Spleen (tissue), 11 donors: ENCODE measurements around the gene SEC14L2. TPM values are rescaled to one million over a fixed set of nuclear protein-coding genes. Genes with fewer than 3 reads are reported as not detected.

Experiments used
- DNase-seq: peaks from one replicate; pipeline ENCODE4 v3.0.0-alpha.2; 2020
- H3K27ac ChIP-seq, 8 donors: fragments of 200-600 bp; sonication (generic) in 7 of 8; 1 replicate in 4 of 8; 2 replicates in 4 of 8; pipeline versions ENCODE4 v1.5.0 to v1.8.0; 2016 to 2021; ENCODE audit warnings: inconsistent platforms in 4 of 8, mild to moderate bottlenecking in 4 of 8, moderate library complexity in 1 of 8
- H3K27me3 ChIP-seq, 7 donors: fragments of 200-600 bp; sonication (generic) in 6 of 7; replicated peaks in 1 of 7; 1 replicate in 4 of 7; 2 replicates in 3 of 7; pipeline versions ENCODE4 v1.5.0 to v1.8.0; 2016 to 2021; ENCODE audit warnings: inconsistent platforms in 3 of 7, mild to moderate bottlenecking in 1 of 7
- H3K36me3 ChIP-seq, 6 donors: fragments of 200-600 bp; sonication (generic) in 5 of 6; 1 replicate in 4 of 6; 2 replicates in 2 of 6; pipeline versions ENCODE4 v1.5.0 to v1.8.0; 2016 to 2021; ENCODE audit warnings: inconsistent platforms in 2 of 6
- H3K4me1 ChIP-seq, 6 donors: fragments of 200-600 bp; sonication (generic) in 5 of 6; 1 replicate in 3 of 6; 2 replicates in 3 of 6; pipeline versions ENCODE4 v1.5.0 to v1.8.0; 2016 to 2021; ENCODE audit warnings: inconsistent platforms in 3 of 6
- H3K4me3 ChIP-seq, 8 donors: fragments of 200-600 bp; sonication (generic) in 7 of 8; 1 replicate in 4 of 8; 2 replicates in 4 of 8; pipeline versions ENCODE4 v1.5.0 to v1.8.0; 2016 to 2021; ENCODE audit warnings: inconsistent platforms in 4 of 8, mild to moderate bottlenecking in 4 of 8, moderate library complexity in 2 of 8
- H3K9me3 ChIP-seq, 8 donors: fragments of 200-600 bp; sonication (generic) in 7 of 8; 1 replicate in 4 of 8; 2 replicates in 4 of 8; pipeline versions ENCODE4 v1.5.0 to v1.8.0; 2016 to 2021; ENCODE audit warnings: inconsistent platforms in 4 of 8
- CTCF ChIP-seq, 11 experiments: fragments of 200-600 bp in 7 of 11; fragments of 450-650 bp in 4 of 11; sonication (generic) in 4 of 11; IDR thresholded peaks in 8 of 11; conservative IDR thresholded peaks in 3 of 11; 1 replicate in 7 of 11; 2 replicates in 4 of 11; pipeline versions ENCODE4 v1.4.0 to v1.8.0; 2016 to 2021; ENCODE audit warnings: antibody characterized with exemption in 11 of 11, inconsistent platforms in 4 of 11, mild to moderate bottlenecking in 1 of 11
- POLR2A ChIP-seq, 3 donors: fragments of 450-650 bp; IDR thresholded peaks; one replicate each; pipeline ENCODE4 v1.5.1; 2017; ENCODE audit warnings: antibody characterized with exemption in 3 of 3, mild to moderate bottlenecking in 1 of 3
- POLR2AphosphoS5 ChIP-seq, 3 donors: sonication (generic); formaldehyde crosslinking; IDR thresholded peaks; one replicate each; pipeline ENCODE4 v1.5.1; 2017; ENCODE audit warnings: antibody characterized with exemption in 3 of 3
- WGBS, 5 donors: extraction: QIAGEN DNeasy Blood & Tissue Kit in 3 of 5; methylation state at CpG; one replicate each; pipeline versions ENCODE4 v1.1.5 to v1.1.7; 2013 to 2018; 5-methylcytosine and 5-hydroxymethylcytosine counted together
- intact Hi-C: fragments of 100-400 bp; cut with DNase I; formaldehyde crosslinking; loops from one replicate; pipeline ENCODE4 v1.15.0; 2023; ENCODE audit warnings: low total_unique reads
- polyA plus RNA-seq, 3 donors: library from polyadenylated mRNA; stranded (reverse); fragments of 200-250 nt; gene quantifications; one replicate each; pipeline ENCODE4 v1.2.1, GENCODE V29; 2013
- total RNA-seq, 7 donors: library from RNA; depleted of rRNA in 3 of 7; stranded (reverse); fragments of >200 nt in 3 of 7; fragmentation: NEBNext Ultra II Directional in 4 of 7; extraction: Animal tissue kit (Norgen Biotek cat#: 25700) in 4 of 7; gene quantifications; one replicate each; pipeline versions ENCODE4 v1.1.0 to v1.2.1, GENCODE V29; 2016 to 2021
- donor health status: healthy with polysubstance abuse.
- donor health status: DM: no; HTN: no; CAD: no; lungs with moderate emphysema.
- donor health status: DM: no; HTN: no; CAD: no.
- donor health status: Bipolar disorder and iron deficiency.
- donor health status: healthy.
- donor health status: DM: no; HTN: no; CAD: no.
- donor health status: DM: yes; HTN: yes; CAD: no.

SEC14L2 gene
- total and polyA plus RNA-seq, 10 donors: 0.52 to 6.1 (median 1.7) TPM

- no peak overlapping the region for H3K27ac ChIP-seq
- DNase-seq: no peak
- H3K27me3 ChIP-seq: peaks cover 0 to 8% (median 0%) of the 10 kb centered on the region in 7 donors
- peaks cover 0 to 17% (median 0%) of the 10 kb centered on the region in 6 donors for H3K36me3 ChIP-seq
- H3K4me3 ChIP-seq: no peak overlapping the region
- H3K4me1 ChIP-seq: no peaks in the 10 kb centered on the region
- intact Hi-C loops: no loop called here
- H3K9me3 ChIP-seq: no peaks in the 10 kb centered on the region
- no peak for TF ChIP-seq POLR2AphosphoS5 (IDR thresholded peaks at IDR 0.05)
- no peak for TF ChIP-seq POLR2A (IDR thresholded peaks at IDR 0.05)
- TF ChIP-seq CTCF (IDR thresholded peaks at IDR 0.05 in 8 of 11, conservative IDR thresholded peaks at IDR 0.05 in 3 of 11): no peak
- 77 to 93% (median 86%) methylated on average over 6 of the region's 6 CpGs for WGBS, 5 donors
Observed at GRCh38 chr22:30404307-30404706, 7.5 kb downstream of the SEC14L2 start.

- no peak for DNase-seq
- WGBS, 5 donors: 53 to 82% (median 65%) methylated on average over 4 of the region's 4 CpGs
- H3K36me3 ChIP-seq: peaks cover 0 to 31% (median 0%) of the 10 kb centered on the region in 6 donors
- TF ChIP-seq CTCF (IDR thresholded peaks at IDR 0.05 in 8 of 11, conservative IDR thresholded peaks at IDR 0.05 in 3 of 11): no peak
- no peak for TF ChIP-seq POLR2A (IDR thresholded peaks at IDR 0.05)
- no peak for TF ChIP-seq POLR2AphosphoS5 (IDR thresholded peaks at IDR 0.05)
- intact Hi-C loops: no loop called here
- no peaks in the 10 kb centered on the region for H3K27me3 ChIP-seq
- no peak overlapping the region for H3K27ac ChIP-seq
- H3K4me1 ChIP-seq: no peaks in the 10 kb centered on the region
- H3K4me3 ChIP-seq: no peak overlapping the region
- H3K9me3 ChIP-seq: no peaks in the 10 kb centered on the region
Observed at GRCh38 chr22:30405731-30406130, 8.9 kb downstream of the SEC14L2 start.

- WGBS, 5 donors: 79 to 98% (median 89%) methylated on average over 6 of the region's 6 CpGs
- DNase-seq: no peak
- intact Hi-C loops: no loop called here
- Histone ChIP-seq H3K27ac (no peak overlapping the region), H3K27me3 (no peaks in the 10 kb centered on the region), H3K4me3 (no peak overlapping the region), H3K4me1 (no peaks in the 10 kb centered on the region), H3K36me3 (peaks cover 0 to 34% (median 0%) of the 10 kb centered on the region in 6 donors), H3K9me3 (no peaks in the 10 kb centered on the region)
- TF ChIP-seq POLR2A (IDR thresholded peaks at IDR 0.05): no peak
- no peak for TF ChIP-seq POLR2AphosphoS5 (IDR thresholded peaks at IDR 0.05)
- no peak for TF ChIP-seq CTCF (IDR thresholded peaks at IDR 0.05 in 8 of 11, conservative IDR thresholded peaks at IDR 0.05 in 3 of 11)
Observed at GRCh38 chr22:30406400-30406799, 9.6 kb downstream of the SEC14L2 start.

GRCh38 chr22:30408388-30409102 lies 11.7 kb downstream of the SEC14L2 start:
- Histone ChIP-seq H3K4me3 (no peak overlapping the region), H3K4me1 (no peaks in the 10 kb centered on the region), H3K9me3 (no peaks in the 10 kb centered on the region), H3K27ac (no peak overlapping the region), H3K27me3 (no peaks in the 10 kb centered on the region), H3K36me3 (peaks cover 0 to 34% (median 0%) of the 10 kb centered on the region in 6 donors)
- intact Hi-C loops: no loop called here
- WGBS, 5 donors: 74 to 83% (median 80%) methylated on average over 13 of the region's 13 CpGs
- DNase-seq: no peak
- no peak for TF ChIP-seq CTCF (IDR thresholded peaks at IDR 0.05 in 8 of 11, conservative IDR thresholded peaks at IDR 0.05 in 3 of 11)
- TF ChIP-seq POLR2AphosphoS5 (IDR thresholded peaks at IDR 0.05): no peak
- no peak for TF ChIP-seq POLR2A (IDR thresholded peaks at IDR 0.05)
